GM12874 (cell line): ENCODE results near the gene LAMC3.

Experiments
- TF ChIP-seq, protein P1 (sequence below): IDR thresholded peaks from 2 replicates; pipeline ENCODE4 v1.5.1; 2011; ENCODE audit warnings: low read depth, mild to moderate bottlenecking, control low read depth, low read length, moderate library complexity; ENCODE audit not compliant: insufficient read depth

LAMC3 gene

DNA sequence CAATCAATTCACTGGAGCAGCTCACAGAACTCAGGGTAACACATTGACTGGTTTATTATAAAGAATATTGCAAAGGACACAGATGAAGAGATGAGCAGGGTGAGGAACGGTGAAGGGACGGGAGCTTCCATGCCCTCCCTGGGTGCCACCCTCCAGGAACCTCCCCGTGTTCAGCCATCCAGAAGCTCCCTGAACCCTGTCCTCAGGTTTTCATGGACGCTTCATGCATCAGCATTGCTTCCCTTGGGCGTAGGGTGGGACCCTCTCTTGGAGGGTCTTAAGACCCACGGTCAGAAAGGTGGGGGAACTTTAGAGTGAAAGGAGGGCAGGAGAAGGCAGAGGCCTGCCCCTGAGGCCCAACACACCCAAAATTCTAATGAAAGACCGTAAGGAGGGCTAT lies 12.8 kb downstream of the LAMC3 start:
- TF ChIP-seq, protein P1, sequence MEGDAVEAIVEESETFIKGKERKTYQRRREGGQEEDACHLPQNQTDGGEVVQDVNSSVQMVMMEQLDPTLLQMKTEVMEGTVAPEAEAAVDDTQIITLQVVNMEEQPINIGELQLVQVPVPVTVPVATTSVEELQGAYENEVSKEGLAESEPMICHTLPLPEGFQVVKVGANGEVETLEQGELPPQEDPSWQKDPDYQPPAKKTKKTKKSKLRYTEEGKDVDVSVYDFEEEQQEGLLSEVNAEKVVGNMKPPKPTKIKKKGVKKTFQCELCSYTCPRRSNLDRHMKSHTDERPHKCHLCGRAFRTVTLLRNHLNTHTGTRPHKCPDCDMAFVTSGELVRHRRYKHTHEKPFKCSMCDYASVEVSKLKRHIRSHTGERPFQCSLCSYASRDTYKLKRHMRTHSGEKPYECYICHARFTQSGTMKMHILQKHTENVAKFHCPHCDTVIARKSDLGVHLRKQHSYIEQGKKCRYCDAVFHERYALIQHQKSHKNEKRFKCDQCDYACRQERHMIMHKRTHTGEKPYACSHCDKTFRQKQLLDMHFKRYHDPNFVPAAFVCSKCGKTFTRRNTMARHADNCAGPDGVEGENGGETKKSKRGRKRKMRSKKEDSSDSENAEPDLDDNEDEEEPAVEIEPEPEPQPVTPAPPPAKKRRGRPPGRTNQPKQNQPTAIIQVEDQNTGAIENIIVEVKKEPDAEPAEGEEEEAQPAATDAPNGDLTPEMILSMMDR = no peak

DNA sequence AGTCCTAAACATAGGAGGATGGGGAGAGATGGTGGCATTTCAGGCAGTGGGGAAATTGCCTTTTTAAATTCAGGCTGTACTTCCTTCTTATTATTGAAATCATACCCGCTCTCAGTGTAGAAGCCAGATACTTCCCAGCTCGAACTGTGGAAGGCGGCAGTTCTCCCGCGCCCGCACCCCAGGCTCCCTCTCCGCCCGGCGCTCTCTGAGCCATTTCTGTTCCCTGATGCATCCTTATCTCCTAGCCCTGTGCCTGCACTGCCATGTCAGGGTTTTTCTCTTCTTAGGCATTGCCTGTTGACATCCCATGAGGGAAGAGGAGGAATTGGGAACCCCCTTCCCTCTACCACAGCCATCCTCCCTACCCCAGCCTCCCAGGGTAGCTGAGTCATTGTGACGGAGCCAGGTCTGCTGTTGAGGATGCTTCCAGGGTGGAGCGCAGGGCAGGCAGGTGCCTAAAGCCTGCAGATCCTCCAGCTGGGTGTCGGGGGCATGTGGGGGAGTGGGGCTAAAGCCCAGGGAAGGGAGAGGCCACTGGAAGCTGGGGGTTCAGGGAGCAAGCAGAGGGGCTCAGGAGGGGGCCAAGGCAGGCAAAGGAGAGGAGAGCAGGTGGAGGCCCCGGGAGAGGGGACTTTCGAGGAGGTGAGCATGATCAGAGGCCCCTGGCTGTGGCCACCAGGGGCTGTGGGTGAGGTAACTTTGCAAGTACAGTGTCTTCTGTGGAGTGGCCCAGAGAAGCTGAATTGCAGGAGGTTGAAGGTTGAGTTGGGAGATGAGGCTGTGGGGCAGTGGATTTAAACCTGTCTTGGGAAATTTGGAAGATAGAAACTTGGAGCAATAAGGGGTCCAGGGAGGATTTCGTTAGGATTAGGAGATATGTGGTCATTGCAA lies 16.2 kb downstream of the LAMC3 start:
- TF ChIP-seq, protein P1 = no peak

DNA sequence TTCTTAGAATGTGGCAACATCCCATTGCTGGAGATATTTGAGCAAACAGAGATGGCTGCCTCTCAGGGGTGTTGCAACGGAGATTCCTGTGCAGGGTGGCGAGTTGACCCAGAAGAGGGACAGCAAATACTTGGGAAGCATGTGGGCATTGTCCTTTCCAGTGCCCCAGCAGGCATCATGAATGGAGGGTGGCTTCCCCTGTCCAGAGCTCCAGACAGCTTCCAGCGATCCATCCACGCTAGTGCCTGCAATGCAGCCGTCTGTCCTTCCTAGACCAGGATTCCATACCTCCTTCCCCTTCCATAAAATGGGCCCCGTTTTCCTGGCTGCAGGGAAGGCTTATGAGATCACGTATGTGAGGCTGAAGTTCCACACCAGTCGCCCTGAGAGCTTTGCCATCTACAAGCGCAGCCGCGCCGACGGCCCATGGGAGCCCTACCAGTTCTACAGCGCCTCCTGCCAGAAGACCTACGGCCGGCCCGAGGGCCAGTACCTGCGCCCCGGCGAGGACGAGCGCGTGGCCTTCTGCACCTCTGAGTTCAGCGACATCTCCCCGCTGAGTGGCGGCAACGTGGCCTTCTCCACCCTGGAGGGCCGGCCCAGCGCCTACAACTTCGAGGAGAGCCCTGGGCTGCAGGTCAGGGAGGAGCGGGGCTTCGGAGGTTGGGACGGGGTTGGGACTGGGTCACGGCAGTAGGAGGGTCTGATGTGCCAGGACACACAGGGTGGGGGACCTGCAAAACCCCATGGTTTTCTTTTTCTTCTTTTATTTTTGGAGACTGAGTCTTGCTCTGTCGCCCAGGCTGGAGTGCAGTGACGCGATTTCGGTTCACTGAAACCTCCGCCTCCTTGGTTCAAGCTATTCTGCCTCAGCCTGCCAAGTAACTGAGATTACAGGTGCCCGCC lies 17.2 kb downstream of the LAMC3 start:
- TF ChIP-seq, protein P1 = no peak

DNA sequence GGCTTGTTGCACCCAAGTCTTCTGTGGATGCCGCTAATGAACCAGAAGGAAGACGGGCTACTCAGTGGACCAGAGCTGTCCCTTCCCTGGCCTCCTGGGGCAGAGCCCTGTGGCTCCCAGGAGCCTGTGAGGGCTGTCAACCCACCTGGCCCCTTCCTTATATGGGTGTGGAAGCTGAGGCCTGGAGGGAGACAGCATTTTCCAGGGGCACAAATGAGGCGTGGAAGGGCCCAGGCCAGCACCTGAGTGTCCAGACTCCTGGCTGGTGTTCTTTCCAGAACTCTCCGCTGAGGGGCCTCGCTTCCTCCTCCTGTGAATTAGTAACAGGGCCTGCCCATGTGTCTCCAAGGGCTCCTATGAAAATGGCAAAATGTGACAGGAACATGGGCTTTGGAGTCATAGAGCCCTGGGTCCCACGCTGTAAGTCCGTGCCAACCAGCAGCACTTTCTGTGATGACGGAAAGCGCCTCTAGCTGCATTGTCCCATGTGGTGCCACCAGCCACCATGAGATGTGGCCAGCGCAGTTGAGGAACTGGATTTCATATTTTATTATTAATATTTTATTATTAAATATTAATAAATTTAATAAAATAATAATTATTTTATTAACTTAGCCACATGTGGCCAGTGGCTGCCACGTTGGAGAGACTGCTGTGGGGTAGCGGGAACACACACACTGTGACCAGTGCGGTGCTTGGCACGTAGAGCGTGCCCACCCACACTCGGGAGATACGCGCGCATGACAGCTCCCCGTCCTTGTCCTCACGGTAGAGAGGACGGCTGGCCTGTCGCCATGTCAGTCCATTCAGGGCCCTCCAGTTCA lies 18.3 kb downstream of the LAMC3 start:
- TF ChIP-seq, protein P1 = no peak

DNA sequence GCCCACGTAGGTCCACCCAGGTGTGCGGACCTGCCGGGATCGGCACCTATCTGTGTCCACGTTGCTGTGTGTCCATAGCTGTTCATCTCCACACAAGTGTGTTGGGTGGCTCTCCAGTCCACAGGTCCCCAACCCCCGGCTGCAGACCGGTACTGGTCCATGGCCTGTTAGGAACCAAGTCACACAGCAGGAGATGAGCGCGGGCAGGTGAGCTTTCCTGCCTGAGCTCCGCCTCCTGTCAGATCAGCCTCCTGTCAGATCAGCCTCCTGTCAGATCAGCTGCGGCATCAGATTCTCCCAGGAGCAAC lies 18.9 kb downstream of the LAMC3 start:
- TF ChIP-seq, protein P1 = no peak

DNA sequence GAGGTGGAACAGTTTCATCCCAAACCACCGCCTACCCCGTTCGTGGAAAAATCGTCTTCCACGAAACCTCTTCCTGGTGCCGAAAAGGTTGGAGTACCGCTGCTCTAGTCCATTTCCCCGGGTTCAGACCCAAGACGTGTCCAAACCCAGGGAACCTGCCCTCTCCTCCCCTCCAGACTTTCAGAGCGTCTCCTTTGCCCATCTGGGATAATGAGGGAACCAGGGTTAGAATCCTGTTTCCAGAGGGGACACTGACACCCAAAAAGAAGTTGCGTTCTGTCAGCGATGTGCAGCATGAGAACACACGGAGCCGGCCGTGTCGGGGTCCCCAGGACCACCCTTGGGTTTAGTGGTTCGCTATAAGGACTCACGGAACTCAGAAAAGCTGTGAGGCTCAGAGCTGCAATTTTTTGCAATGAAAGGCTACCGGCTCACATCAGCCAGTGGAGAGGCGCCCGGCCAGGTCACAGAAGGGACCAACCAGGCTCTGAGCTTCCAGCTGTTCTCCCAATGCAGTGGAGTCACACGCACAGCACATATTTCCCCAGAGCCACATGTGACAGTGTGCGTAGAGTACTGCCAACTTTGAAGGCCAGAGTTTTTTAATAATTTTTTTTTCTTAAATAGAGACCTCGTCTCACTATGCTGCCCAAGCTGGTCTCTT lies 19.4 kb downstream of the LAMC3 start:
- TF ChIP-seq, protein P1 = no peak
